Measurements from ENCODE around the gene UCK1.

Gene UCK1

GRCh38 chr9:131496844-131497405, 34.1 kb downstream of the UCK1 start:
- no peak for DNase-seq (ENCODE audit: low spot score)

- DNase-seq (ENCODE audit: low spot score), result no peak
These were observed 35.3 kb downstream of the UCK1 start for GRCh38 chr9:131495785-131496184.

GRCh38 chr9:131494296-131494870, 36.7 kb downstream of the UCK1 start:
- no peak for DNase-seq (ENCODE audit: low spot score)

GRCh38 chr9:131492070-131492469, 39.0 kb downstream of the UCK1 start:
- no peak for DNase-seq (ENCODE audit: low spot score)

GRCh38 chr9:131491001-131491710, 39.9 kb downstream of the UCK1 start:
- DNase-seq (ENCODE audit: low spot score), result no peak

- no peak for DNase-seq (ENCODE audit: low spot score)
These were observed 40.5 kb downstream of the UCK1 start for GRCh38 chr9:131490514-131490913.

- no peak for DNase-seq (ENCODE audit: low spot score)
These were observed 43.4 kb downstream of the UCK1 start for GRCh38 chr9:131487621-131488031.

- no peak for DNase-seq (ENCODE audit: low spot score)
These were observed 44.1 kb downstream of the UCK1 start for GRCh38 chr9:131487001-131487400.

GRCh38 chr9:131485728-131486422, 45.2 kb downstream of the UCK1 start:
- no peak for DNase-seq (ENCODE audit: low spot score)

GRCh38 chr9:131485206-131485605, 45.9 kb downstream of the UCK1 start:
- DNase-seq (ENCODE audit: low spot score), result no peak

- DNase-seq (ENCODE audit: low spot score), result no peak
These were observed 46.4 kb downstream of the UCK1 start for GRCh38 chr9:131484560-131485185.

GRCh38 chr9:131484051-131484445, 47.0 kb downstream of the UCK1 start:
- DNase-seq (ENCODE audit: low spot score), result no peak

GRCh38 chr9:131483319-131484050, 47.6 kb downstream of the UCK1 start:
- no peak for DNase-seq (ENCODE audit: low spot score)

GRCh38 chr9:131482343-131483006, 48.6 kb downstream of the UCK1 start:
- no peak for DNase-seq (ENCODE audit: low spot score)

- no peak for DNase-seq (ENCODE audit: low spot score)
These were observed 49.4 kb downstream of the UCK1 start for GRCh38 chr9:131481441-131482342.

- DNase-seq (ENCODE audit: low spot score), result no peak
These were observed 50.8 kb downstream of the UCK1 start for GRCh38 chr9:131480258-131480657.

GRCh38 chr9:131478911-131479310, 52.2 kb downstream of the UCK1 start:
- no peak for DNase-seq (ENCODE audit: low spot score)

GRCh38 chr9:131478421-131478868, 52.6 kb downstream of the UCK1 start:
- peak; percentile 47 for DNase-seq (ENCODE audit: low spot score)

- DNase-seq (ENCODE audit: low spot score), result no peak
These were observed 53.1 kb downstream of the UCK1 start for GRCh38 chr9:131477816-131478419.

- DNase-seq (ENCODE audit: low spot score), result no peak
These were observed 53.7 kb downstream of the UCK1 start for GRCh38 chr9:131477367-131477766.
